ENCODE results near the gene CHRNA5.
"Not testable (repeated sequence)": the region's sequence is repeated elsewhere in the genome, so short reads cannot be mapped to it uniquely, and the experiment has no call there.

The CHRNA5 gene

DNA sequence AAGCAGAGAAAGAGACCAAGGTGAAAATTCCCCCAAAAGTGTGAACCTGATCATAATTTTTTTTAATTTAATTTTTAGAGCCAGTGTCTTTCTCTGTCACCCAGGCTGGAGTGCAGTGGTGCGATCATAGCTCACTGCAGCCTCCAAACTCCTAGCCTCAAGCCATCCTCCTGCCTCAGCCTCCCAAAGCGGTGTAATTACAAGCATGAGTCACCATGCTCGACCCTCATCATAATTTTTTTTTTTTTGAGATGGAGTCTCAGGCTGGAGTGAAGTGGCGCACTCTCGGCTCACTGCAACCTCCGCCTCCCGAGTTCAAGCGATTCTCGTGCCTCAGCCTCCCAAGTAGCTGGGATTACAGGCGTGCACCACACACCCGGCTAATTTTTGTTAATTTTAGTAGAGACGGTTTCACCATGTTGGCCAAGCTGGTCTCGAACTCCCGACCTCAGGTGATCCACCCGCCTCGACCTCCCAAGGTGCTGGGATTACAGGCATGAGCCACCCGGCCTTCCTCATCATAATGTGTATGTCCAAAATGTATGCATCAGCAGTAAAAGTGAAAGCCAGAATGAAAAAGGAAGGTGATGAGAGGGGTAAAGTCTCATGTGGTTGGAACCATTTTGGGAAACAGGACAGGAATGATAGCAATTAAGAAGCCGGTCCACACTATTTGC is 25.7 kb upstream of the CHRNA5 start:
- not testable (repeated sequence) for H2BK120ac ChIP-seq (ENCODE audit: low read depth, low read length); H3K14ac ChIP-seq (ENCODE audit: low read length); H3K4ac ChIP-seq (ENCODE audit: low read length); H4K91ac ChIP-seq (ENCODE audit: low read depth, low read length, poor library complexity); H3K9me3 ChIP-seq (replicated peaks in 1 of 2; ENCODE audit: control insufficient read depth in 2 of 2, insufficient read depth in 1 of 2, low read depth in 1 of 2, low read length in 2 of 2); DNase-seq (ENCODE audit: low spot score); H2BK12ac ChIP-seq (ENCODE audit: low read length); H4K8ac ChIP-seq (ENCODE audit: low read depth, low read length); H2BK15ac ChIP-seq (ENCODE audit: low read length); H2AK5ac ChIP-seq (ENCODE audit: low read depth, low read length); H3K4me1 ChIP-seq (ENCODE audit: control insufficient read depth in 2 of 2, insufficient read depth in 1 of 2, low read depth in 1 of 2, low read length in 2 of 2); H3K23ac ChIP-seq (ENCODE audit: low read depth, low read length, poor library complexity); H3K18ac ChIP-seq (ENCODE audit: low read length); H3K9ac ChIP-seq (ENCODE audit: low read depth, low read length, poor library complexity); H3K27me3 ChIP-seq (ENCODE audit: control insufficient read depth in 3 of 3, insufficient read depth in 3 of 3, low read depth in 1 of 3, low read length in 3 of 3); H3K79me1 ChIP-seq (ENCODE audit: low read depth, low read length)
- peak overlapping the region; percentile 43 for H3K27ac ChIP-seq (replicated peaks; ENCODE audit: low read length)
- peak overlapping the region; percentile 76 to 89 for H3K4me3 ChIP-seq (ENCODE audit: low read length in 2 of 2)
- peak overlapping the region; percentile 95 for H2AFZ ChIP-seq (ENCODE audit: low read length)
- peak overlapping the region; percentile 97 for H3K4me2 ChIP-seq (ENCODE audit: insufficient read depth, low read length, poor library complexity, severe bottlenecking)
- peaks cover 8 to 31% of the 10 kb centered on the region in 2 donors for H3K36me3 ChIP-seq (replicated peaks in 1 of 2; ENCODE audit: control insufficient read depth in 2 of 2, insufficient read depth in 2 of 2, low read length in 2 of 2)
- H2BK5ac ChIP-seq (ENCODE audit: low read length) = peak overlapping the region; percentile 88
- no CpG with 5 or more reads among the region's 18 CpGs for WGBS, 2 donors (ENCODE audit: extremely low coverage in 2 of 2, insufficient read length in 2 of 2, insufficient replicate concordance in 1 of 2)

DNA sequence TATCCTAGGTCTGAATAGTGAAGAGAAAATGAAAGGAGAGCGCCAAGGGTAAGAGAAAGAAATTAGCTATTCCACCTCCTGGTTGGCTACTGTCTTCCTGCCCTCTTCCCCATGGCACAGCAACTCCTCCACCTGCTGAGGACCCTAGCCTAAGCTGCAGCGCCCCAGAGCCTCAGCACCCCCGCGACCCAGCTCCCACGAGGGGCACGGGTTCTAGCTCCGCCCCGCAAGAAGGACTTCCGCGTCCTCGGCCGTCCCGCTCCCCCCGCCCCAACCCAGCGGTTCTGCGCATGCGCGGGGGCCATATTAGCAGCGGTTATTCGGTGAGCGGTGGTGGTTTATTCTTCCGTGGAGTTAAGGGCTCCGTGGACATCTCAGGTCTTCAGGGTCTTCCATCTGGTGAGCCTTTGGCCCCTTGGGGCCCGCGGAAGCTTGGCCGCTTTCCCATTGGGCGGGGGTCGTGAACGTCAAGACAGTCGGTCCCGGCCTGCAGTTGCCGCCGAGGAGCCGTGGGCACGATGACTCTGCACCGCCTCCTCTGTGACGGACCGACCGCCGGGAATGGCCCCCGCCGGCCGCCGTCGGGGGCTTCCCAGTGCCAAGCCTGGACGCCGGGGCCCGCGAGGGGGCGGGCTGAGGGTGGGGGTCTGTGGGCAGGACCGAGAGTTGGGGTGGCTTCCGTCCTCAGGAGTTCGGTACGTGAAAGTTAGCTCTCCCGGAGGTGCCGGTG is 25.0 kb upstream of the CHRNA5 start, which contains the start of gene PSMA4:
TSS of gene PSMA4 (plus strand) at position 304 of the 730 bp plus-strand sequence. CDS start 1,484 bp downstream, outside the sequence.
- Histone ChIP-seq H3K36me3 (replicated peaks in 1 of 2; ENCODE audit: control insufficient read depth in 2 of 2, insufficient read depth in 2 of 2, low read length in 2 of 2) (peaks cover 8 to 38% of the 10 kb centered on the region in 2 donors), H3K4me3 (ENCODE audit: low read length in 2 of 2) (peak within 1 kb of the TSS; percentile 76 to 89), H2AK5ac (ENCODE audit: low read depth, low read length) (no peak within 1 kb of the TSS), H4K8ac (ENCODE audit: low read depth, low read length) (peak within 1 kb of the TSS; percentile 90), H2BK15ac (ENCODE audit: low read length) (no peak within 1 kb of the TSS), H4K91ac (ENCODE audit: low read depth, low read length, poor library complexity) (no peak within 1 kb of the TSS), H3K18ac (ENCODE audit: low read length) (peak within 1 kb of the TSS; percentile 97), H3K14ac (ENCODE audit: low read length) (no peak within 1 kb of the TSS), H3K4ac (ENCODE audit: low read length) (no peak within 1 kb of the TSS), H2BK12ac (ENCODE audit: low read length) (no peak within 1 kb of the TSS), H2BK5ac (ENCODE audit: low read length) (peak within 1 kb of the TSS; percentile 88), H3K9ac (ENCODE audit: low read depth, low read length, poor library complexity) (peak within 1 kb of the TSS; percentile 85), H2AFZ (ENCODE audit: low read length) (peak within 1 kb of the TSS; percentile 95), H3K27me3 (ENCODE audit: control insufficient read depth in 3 of 3, insufficient read depth in 3 of 3, low read depth in 1 of 3, low read length in 3 of 3) (no peaks in the 10 kb centered on the region), H3K4me1 (ENCODE audit: control insufficient read depth in 2 of 2, insufficient read depth in 1 of 2, low read depth in 1 of 2, low read length in 2 of 2) (peaks cover 2 to 7% of the 10 kb centered on the region in 2 donors), H3K79me1 (ENCODE audit: low read depth, low read length) (peaks cover 2% of the 10 kb centered on the region), H3K4me2 (ENCODE audit: insufficient read depth, low read length, poor library complexity, severe bottlenecking) (peak within 1 kb of the TSS; percentile 97), H3K27ac (replicated peaks; ENCODE audit: low read length) (peak within 1 kb of the TSS; percentile 87), H3K9me3 (replicated peaks in 1 of 2; ENCODE audit: control insufficient read depth in 2 of 2, insufficient read depth in 1 of 2, low read depth in 1 of 2, low read length in 2 of 2) (no peaks in the 10 kb centered on the region), H3K23ac (ENCODE audit: low read depth, low read length, poor library complexity) (peak within 1 kb of the TSS; percentile 38), H2BK120ac (ENCODE audit: low read depth, low read length) (no peak within 1 kb of the TSS)
- WGBS, 2 donors (ENCODE audit: extremely low coverage in 2 of 2, insufficient read length in 2 of 2, insufficient replicate concordance in 1 of 2) = no CpG with 5 or more reads among the region's 56 CpGs
- peak; percentile 89 for DNase-seq (ENCODE audit: low spot score)

DNA sequence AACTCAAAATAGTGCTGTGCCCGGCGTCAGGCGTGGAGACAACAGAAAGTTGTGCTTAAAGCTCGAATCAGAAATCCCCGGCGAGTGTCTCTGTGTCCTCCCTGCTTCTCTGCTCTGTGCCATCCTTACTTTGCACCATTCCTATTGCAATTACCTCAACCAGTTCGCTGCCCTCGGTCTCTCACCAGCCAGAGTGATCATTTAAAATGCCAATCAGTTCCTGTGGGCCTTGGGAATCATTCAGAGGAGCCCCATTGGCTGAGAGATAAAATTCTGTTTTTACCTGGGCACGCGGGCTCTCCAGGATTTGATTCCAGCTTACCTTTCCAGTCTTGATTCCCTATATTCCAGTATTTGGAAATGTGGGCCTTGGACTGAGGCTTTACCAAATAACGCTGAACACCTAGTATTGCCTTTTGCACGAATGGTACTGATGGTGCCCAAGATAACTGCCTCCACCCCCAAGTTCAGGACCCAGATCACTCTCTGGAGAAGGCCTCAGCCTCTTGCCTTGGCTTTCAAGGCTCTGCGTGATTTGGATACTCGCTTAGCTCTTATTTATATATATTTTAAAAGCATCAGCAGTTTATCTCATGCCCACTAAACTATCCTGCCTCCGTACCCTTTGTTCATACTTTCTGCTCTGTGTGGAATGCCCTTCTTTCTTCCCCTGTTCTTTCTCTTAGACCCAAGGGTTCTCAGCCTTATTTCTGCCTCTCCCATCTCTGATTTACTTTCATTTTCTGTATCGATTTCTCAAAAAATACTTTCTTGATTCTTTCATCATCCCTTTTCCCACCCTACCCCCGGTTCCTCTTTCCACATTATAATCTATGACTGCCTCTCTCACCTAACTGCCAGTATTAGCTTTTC is 24.2 kb upstream of the CHRNA5 start:
- H2BK15ac ChIP-seq (ENCODE audit: low read length) = no peak overlapping the region
- H3K4me1 ChIP-seq (ENCODE audit: control insufficient read depth in 2 of 2, insufficient read depth in 1 of 2, low read depth in 1 of 2, low read length in 2 of 2) = peaks cover 2 to 7% of the 10 kb centered on the region in 2 donors
- peaks cover 2% of the 10 kb centered on the region for H3K79me1 ChIP-seq (ENCODE audit: low read depth, low read length)
- H2BK120ac ChIP-seq (ENCODE audit: low read depth, low read length) = no peak overlapping the region
- H3K27ac ChIP-seq (replicated peaks; ENCODE audit: low read length) = no peak overlapping the region
- H3K36me3 ChIP-seq (replicated peaks in 1 of 2; ENCODE audit: control insufficient read depth in 2 of 2, insufficient read depth in 2 of 2, low read length in 2 of 2) = peaks cover 13 to 46% of the 10 kb centered on the region in 2 donors
- no peaks in the 10 kb centered on the region for H3K9me3 ChIP-seq (replicated peaks in 1 of 2; ENCODE audit: control insufficient read depth in 2 of 2, insufficient read depth in 1 of 2, low read depth in 1 of 2, low read length in 2 of 2)
- no peak overlapping the region for H2BK5ac ChIP-seq (ENCODE audit: low read length)
- H4K91ac ChIP-seq (ENCODE audit: low read depth, low read length, poor library complexity) = no peak overlapping the region
- H3K9ac ChIP-seq (ENCODE audit: low read depth, low read length, poor library complexity) = peak overlapping the region; percentile 71
- H3K4me2 ChIP-seq (ENCODE audit: insufficient read depth, low read length, poor library complexity, severe bottlenecking) = peak overlapping the region; percentile 59
- DNase-seq (ENCODE audit: low spot score) = no peak
- peak overlapping the region; percentile 97 for H3K18ac ChIP-seq (ENCODE audit: low read length)
- H3K14ac ChIP-seq (ENCODE audit: low read length) = no peak overlapping the region
- H4K8ac ChIP-seq (ENCODE audit: low read depth, low read length) = no peak overlapping the region
- H3K27me3 ChIP-seq (ENCODE audit: control insufficient read depth in 3 of 3, insufficient read depth in 3 of 3, low read depth in 1 of 3, low read length in 3 of 3) = no peaks in the 10 kb centered on the region
- peak overlapping the region; percentile 95 for H2AFZ ChIP-seq (ENCODE audit: low read length)
- H2AK5ac ChIP-seq (ENCODE audit: low read depth, low read length) = no peak overlapping the region
- H2BK12ac ChIP-seq (ENCODE audit: low read length) = no peak overlapping the region
- no peak overlapping the region for H3K4ac ChIP-seq (ENCODE audit: low read length)
- H3K23ac ChIP-seq (ENCODE audit: low read depth, low read length, poor library complexity) = no peak overlapping the region
- no CpG with 5 or more reads among the region's 17 CpGs for WGBS, 2 donors (ENCODE audit: extremely low coverage in 2 of 2, insufficient read length in 2 of 2, insufficient replicate concordance in 1 of 2)
- H3K4me3 ChIP-seq (ENCODE audit: low read length in 2 of 2) = peak overlapping the region; percentile 76 to 89

Measured in neuronal stem cell (in vitro differentiated cells).